ENCODE results near the gene CLDN19.
"Not testable (repeated sequence)": the region's sequence is repeated elsewhere in the genome, so short reads cannot be mapped to it uniquely, and the experiment has no call there.

DNA sequence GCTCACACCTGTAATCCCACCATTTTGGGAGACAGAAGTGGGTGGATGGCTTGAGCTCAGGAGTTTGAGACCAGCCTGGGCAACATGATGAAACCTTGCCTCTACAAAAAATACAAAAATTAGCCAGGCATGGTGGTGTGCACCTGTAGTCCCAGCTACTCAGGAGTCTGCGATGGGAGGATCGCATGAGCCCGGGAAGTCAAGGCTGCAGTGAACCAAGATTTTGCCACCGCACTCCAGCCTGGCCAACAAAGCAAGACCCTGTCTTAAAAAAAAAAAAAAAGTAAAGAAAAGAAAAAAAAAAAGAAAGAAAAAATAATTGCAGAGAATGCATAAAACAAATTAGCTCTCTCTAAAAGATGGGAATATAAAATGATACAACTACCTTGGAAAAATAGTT lies 14.2 kb downstream of the CLDN19 start:
- not testable (repeated sequence) for TF ChIP-seq EZH2phosphoT487 (IDR thresholded peaks at IDR 0.05; ENCODE audit: borderline replicate concordance)
- TF ChIP-seq, protein P1, sequence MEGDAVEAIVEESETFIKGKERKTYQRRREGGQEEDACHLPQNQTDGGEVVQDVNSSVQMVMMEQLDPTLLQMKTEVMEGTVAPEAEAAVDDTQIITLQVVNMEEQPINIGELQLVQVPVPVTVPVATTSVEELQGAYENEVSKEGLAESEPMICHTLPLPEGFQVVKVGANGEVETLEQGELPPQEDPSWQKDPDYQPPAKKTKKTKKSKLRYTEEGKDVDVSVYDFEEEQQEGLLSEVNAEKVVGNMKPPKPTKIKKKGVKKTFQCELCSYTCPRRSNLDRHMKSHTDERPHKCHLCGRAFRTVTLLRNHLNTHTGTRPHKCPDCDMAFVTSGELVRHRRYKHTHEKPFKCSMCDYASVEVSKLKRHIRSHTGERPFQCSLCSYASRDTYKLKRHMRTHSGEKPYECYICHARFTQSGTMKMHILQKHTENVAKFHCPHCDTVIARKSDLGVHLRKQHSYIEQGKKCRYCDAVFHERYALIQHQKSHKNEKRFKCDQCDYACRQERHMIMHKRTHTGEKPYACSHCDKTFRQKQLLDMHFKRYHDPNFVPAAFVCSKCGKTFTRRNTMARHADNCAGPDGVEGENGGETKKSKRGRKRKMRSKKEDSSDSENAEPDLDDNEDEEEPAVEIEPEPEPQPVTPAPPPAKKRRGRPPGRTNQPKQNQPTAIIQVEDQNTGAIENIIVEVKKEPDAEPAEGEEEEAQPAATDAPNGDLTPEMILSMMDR (conservative IDR thresholded peaks at IDR 0.05; ENCODE audit: low read length) = not testable (repeated sequence)
